Right cardiac atrium (tissue), 5 donors: ENCODE results near the gene PRKCA. TPM values are rescaled to one million over a fixed set of nuclear protein-coding genes. Genes with fewer than 3 reads are reported as not detected.
"Not testable (repeated sequence)": the region's sequence is repeated elsewhere in the genome, so short reads cannot be mapped to it uniquely, and the experiment has no call there.

Experiments used
- ATAC-seq, 2 donors: fragments of 200-7000 bp; cut with Tn5 transposase; one replicate each; pipeline versions ENCODE4 v1.8.0 to v1.9.1; 2020; ENCODE audit warnings: moderate library complexity in 2 of 2, mild to moderate bottlenecking in 1 of 2
- DNase-seq, 3 donors: peaks; one replicate each; pipeline ENCODE4 v3.0.0-alpha.2; 2020
- H3K27ac ChIP-seq: one replicate; pipeline ENCODE4 v1.5.1; 2013; ENCODE audit warnings: mild to moderate bottlenecking, low read length, control low read depth, moderate library complexity
- H3K27me3 ChIP-seq: one replicate; pipeline ENCODE4 v1.6.1; 2013; ENCODE audit not compliant: control insufficient read depth, insufficient read depth
- H3K4me1 ChIP-seq: one replicate; pipeline ENCODE4 v1.6.1; 2013; ENCODE audit warnings: low read length; ENCODE audit not compliant: control insufficient read depth, insufficient read depth
- H3K4me3 ChIP-seq: one replicate; pipeline ENCODE4 v1.5.1; 2013; ENCODE audit warnings: low read length, control low read depth
- H3K9me3 ChIP-seq: one replicate; pipeline ENCODE4 v1.6.1; 2013; ENCODE audit warnings: low read length; ENCODE audit not compliant: control insufficient read depth
- WGBS: extraction: QIAGEN DNeasy Blood & Tissue Kit; methylation state at CpG from one replicate; pipeline ENCODE4 v1.1.7; 2013; 5-methylcytosine and 5-hydroxymethylcytosine counted together
- intact Hi-C, 4 donors: fragments of 100-400 bp; cut with DNase I; formaldehyde crosslinking; loops; one replicate each; pipeline versions ENCODE4 v1.11.0 to v1.14.0; 2022 to 2023
- polyA plus RNA-seq: library from polyadenylated mRNA; stranded (reverse); fragments of 200-250 nt; gene quantifications from one replicate; pipeline ENCODE4 v1.2.3, GENCODE V29; 2013
- total RNA-seq, 4 donors: library from RNA; stranded (reverse); fragmentation: NEBNext Ultra II Directional; extraction: Animal tissue kit (Norgen Biotek cat#: 25700); gene quantifications; one replicate each; pipeline ENCODE4 v1.2.1, GENCODE V29; 2021
- donor health status: healthy with polysubstance abuse.
- donor health status: DM: no; HTN: yes; CAD: no.
- donor health status: DM: no; HTN: no; CAD: no.
- donor health status: DM: no; HTN: yes; CAD: no; lungs with severe emphysema.
- donor health status: DM: yes; HTN: yes; CAD: no.

The PRKCA gene
- total and polyA plus RNA-seq, 5 donors, result 2.2 to 8.0 (median 6.8) TPM

DNA sequence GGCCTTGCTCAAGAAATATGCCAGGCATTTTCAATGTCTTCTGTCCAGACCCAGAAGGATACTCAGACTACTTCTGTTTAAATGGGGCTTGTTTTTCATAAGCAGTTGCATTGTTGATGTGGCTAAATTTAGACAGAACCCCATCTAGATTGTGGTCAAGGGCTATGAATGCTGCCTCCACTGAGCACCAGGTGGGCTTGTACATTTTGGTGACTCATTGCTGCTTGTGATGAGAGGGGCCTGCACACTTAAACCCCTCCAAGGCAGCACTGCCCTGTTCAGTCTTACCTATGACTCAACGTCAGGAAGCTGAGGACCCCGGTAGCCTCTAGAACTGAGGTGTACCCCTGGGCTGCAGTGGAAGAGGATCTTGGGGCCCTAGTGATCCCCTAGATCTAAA lies 144.0 kb downstream of the PRKCA start:
- Histone ChIP-seq H3K27ac (no peak overlapping the region), H3K4me3 (no peak overlapping the region), H3K9me3 (no peaks in the 10 kb centered on the region), H3K27me3 (no peaks in the 10 kb centered on the region), H3K4me1 (no peaks in the 10 kb centered on the region)
- WGBS, result 95% methylated on average over 2 of the region's 2 CpGs
- ATAC-seq (no peak), DNase-seq (no peak)
- intact Hi-C loops, result no loop called here

DNA sequence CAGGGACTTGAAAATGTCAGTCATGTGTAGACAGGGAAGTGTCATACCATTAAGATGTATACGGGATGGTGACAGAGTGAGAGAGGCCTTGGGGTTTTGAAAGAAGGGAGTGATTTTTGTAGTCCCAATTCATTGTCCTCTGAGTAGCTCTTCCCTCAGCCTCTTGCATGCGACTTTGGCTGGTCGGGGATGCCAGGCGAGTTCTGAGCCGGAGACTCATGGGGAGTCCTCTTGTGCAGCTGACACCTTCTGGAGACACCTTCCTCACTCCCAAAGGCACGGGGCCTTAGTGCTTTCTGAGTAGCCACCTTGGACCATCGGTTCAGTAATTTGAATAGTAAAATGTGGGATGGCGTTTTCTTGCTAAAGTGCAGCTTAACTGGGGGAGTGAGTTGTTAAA lies 144.7 kb downstream of the PRKCA start:
- Histone ChIP-seq H3K4me3 (no peak overlapping the region), H3K27ac (no peak overlapping the region), H3K9me3 (no peaks in the 10 kb centered on the region), H3K27me3 (no peaks in the 10 kb centered on the region), H3K4me1 (no peaks in the 10 kb centered on the region)
- WGBS, result 92% methylated on average over 8 of the region's 8 CpGs
- intact Hi-C loops, result no loop called here
- DNase-seq (no peak), ATAC-seq (no peak)

DNA sequence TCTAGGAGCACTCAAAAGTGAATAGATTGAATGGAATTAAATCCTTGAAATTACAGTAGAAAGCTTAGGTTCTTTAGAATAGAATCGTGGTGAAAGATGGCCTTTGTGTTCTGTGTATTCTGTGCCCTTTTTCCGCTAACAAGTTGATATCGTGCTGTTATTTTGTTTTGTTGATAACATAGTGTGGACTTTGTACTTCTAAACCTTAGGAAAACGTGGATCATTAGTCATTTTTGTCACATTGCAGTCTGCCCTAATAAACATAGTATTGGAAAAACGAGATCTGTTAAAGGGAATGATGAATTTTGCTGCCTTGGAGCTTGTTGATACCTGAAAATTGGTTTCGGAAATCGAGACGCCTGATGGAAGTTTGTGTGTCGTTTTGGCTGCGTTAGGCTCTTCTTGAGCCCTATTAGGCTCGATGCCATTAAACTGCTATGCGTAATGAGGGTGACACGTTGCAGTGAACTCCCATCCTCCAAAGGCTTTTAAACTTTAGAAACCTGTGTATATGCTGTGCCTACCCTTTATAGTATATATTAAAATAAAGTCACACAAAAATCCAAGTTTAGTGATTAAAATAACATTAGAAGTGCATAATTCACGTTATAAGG lies 145.7 kb downstream of the PRKCA start:
- H3K9me3 ChIP-seq, result no peaks in the 10 kb centered on the region
- 76% methylated on average over 14 of the region's 14 CpGs for WGBS
- no peaks in the 10 kb centered on the region for H3K27me3 ChIP-seq
- H3K4me1 ChIP-seq, result no peaks in the 10 kb centered on the region
- ATAC-seq (no peak), DNase-seq (no peak)
- intact Hi-C loops, result no loop called here
- no peak overlapping the region for H3K27ac ChIP-seq
- no peak overlapping the region for H3K4me3 ChIP-seq

DNA sequence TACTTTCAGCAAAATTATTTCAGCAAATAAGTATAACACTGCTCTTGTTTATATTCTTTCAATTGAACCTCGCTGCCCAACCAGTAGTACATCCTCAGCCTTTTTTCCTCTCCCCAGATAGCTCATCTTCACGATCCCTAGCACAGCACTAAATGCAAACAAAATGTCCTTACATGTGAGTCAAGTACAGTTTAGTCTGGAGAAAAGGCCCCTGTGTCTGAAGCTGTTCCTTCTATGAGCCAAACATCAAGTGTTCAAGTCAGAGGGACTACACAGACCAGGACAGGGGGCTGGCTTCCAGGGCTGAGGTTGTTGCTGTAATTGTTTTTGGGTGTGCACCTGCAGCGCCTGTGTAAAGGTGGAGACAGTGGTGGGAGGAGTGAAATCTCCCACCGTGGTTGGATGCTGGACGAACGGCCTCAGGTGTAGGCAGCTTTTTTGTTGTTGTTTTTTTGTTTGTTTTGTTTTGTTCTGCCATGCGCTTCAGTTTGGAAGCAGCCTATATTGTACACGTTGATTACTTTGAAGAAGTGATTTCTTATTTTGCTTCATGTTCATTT lies 147.1 kb downstream of the PRKCA start:
- Histone ChIP-seq H3K4me3 (no peak overlapping the region), H3K27ac (no peak overlapping the region), H3K9me3 (no peaks in the 10 kb centered on the region), H3K27me3 (no peaks in the 10 kb centered on the region), H3K4me1 (no peaks in the 10 kb centered on the region)
- DNase-seq (no peak), ATAC-seq (no peak)
- WGBS, result 76% methylated on average over 8 of the region's 8 CpGs
- intact Hi-C loops, result no loop called here

- no peak overlapping the region for H3K27ac ChIP-seq
- intact Hi-C loops, result no loop called here
- no peaks in the 10 kb centered on the region for H3K27me3 ChIP-seq
- ATAC-seq (no peak), DNase-seq (peak in 1 of 3 donors; percentile 33)
- no peaks in the 10 kb centered on the region for H3K9me3 ChIP-seq
- 83% methylated on average over 12 of the region's 12 CpGs for WGBS
- H3K4me1 ChIP-seq, result no peaks in the 10 kb centered on the region
- no peak overlapping the region for H3K4me3 ChIP-seq
Observed at GRCh38 chr17:66450008-66450851, 147.8 kb downstream of the PRKCA start.

- WGBS, result 97% methylated on average over 1 of the region's 1 CpG
- ATAC-seq (no peak), DNase-seq (no peak)
- intact Hi-C loops, result no loop called here
- Histone ChIP-seq H3K9me3 (no peaks in the 10 kb centered on the region), H3K27ac (no peak overlapping the region), H3K27me3 (no peaks in the 10 kb centered on the region), H3K4me3 (no peak overlapping the region), H3K4me1 (no peaks in the 10 kb centered on the region)
Observed at GRCh38 chr17:66450852-66451158, 148.4 kb downstream of the PRKCA start.

- no peaks in the 10 kb centered on the region for H3K9me3 ChIP-seq
- no peak overlapping the region for H3K27ac ChIP-seq
- ATAC-seq (no peak), DNase-seq (no peak)
- no peaks in the 10 kb centered on the region for H3K27me3 ChIP-seq
- WGBS, result 77% methylated on average over 15 of the region's 15 CpGs
- no peaks in the 10 kb centered on the region for H3K4me1 ChIP-seq
- intact Hi-C loops, result no loop called here
- no peak overlapping the region for H3K4me3 ChIP-seq
Observed at GRCh38 chr17:66451188-66452149, 149.1 kb downstream of the PRKCA start.

- intact Hi-C loops, result no loop called here
- DNase-seq (no peak), ATAC-seq (no peak)
- H3K27ac ChIP-seq, result no peak overlapping the region
- no peaks in the 10 kb centered on the region for H3K27me3 ChIP-seq
- WGBS, result 79% methylated on average over 10 of the region's 10 CpGs
- H3K4me1 ChIP-seq, result no peaks in the 10 kb centered on the region
- no peaks in the 10 kb centered on the region for H3K9me3 ChIP-seq
- no peak overlapping the region for H3K4me3 ChIP-seq
Observed at GRCh38 chr17:66455060-66455459, 152.6 kb downstream of the PRKCA start.

DNA sequence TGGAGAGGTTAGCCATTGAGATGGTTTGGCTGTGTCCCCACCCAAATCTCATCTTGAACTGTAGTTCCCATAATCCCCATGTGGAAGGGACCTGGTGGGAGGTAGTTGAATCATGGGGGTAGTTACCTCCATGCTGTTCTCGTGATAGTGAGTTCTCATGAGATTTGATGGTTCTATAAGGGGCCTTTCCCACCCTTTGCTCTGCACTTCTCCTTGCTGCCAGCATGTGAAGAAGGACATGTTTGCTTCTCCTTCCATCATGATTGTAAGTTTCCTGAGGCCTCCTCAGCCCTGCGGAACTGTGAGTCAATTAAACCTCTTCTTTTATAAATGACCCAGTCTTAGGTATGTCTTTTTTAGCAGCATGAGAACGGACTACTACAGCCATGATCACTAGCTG lies 155.1 kb downstream of the PRKCA start:
- H3K4me1 ChIP-seq, DNase-seq, intact Hi-C loops, H3K27ac ChIP-seq, ATAC-seq, H3K27me3 ChIP-seq, H3K9me3 ChIP-seq, H3K4me3 ChIP-seq: not testable (repeated sequence)
- 96% methylated on average over 3 of the region's 3 CpGs for WGBS

- Histone ChIP-seq H3K27ac (no peak overlapping the region), H3K4me3 (no peak overlapping the region), H3K27me3 (no peaks in the 10 kb centered on the region), H3K4me1 (no peaks in the 10 kb centered on the region), H3K9me3 (no peaks in the 10 kb centered on the region)
- intact Hi-C loops, result no loop called here
- no peak for ATAC-seq
- WGBS, result 96% methylated on average over 4 of the region's 4 CpGs
- no peak for DNase-seq
Observed at GRCh38 chr17:66458782-66459181, 156.4 kb downstream of the PRKCA start.
